Measurements from ENCODE around the gene DENND2C.

DNA sequence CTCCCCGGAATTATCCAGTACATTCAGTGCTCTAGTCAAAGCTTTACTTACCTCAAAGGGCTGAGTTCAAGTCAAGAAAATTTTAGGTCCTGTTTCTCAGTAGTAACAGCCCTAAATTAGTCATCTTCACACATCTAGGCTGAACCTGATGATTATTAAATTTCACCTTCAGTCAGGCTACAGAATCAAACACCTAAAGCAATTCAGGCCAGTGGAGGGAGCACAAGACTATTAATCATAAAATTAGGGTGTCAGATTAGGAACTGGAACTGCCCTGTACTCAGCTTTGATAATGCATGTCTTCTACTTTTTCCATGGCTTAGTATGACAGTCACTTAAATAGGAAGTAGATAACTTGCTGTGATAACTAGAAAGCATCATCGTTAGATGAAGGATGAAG lies 60.0 kb downstream of the DENND2C start:
- TF ChIP-seq CTBP1 (IDR thresholded peaks at IDR 0.05; ENCODE audit: borderline replicate concordance) (no peak), ARNT (IDR thresholded peaks at IDR 0.05) (no peak), TARDBP (IDR thresholded peaks at IDR 0.05) (no peak), FOXK2 (IDR thresholded peaks at IDR 0.05) (no peak), FOXA1 (IDR thresholded peaks at IDR 0.05) (no peak), SUZ12 (IDR thresholded peaks at IDR 0.05) (no peak), BHLHE40 (IDR thresholded peaks at IDR 0.05; ENCODE audit: borderline replicate concordance) (no peak), SP1 (IDR thresholded peaks at IDR 0.05) (no peak), ZNF384 (IDR thresholded peaks at IDR 0.05) (no peak)
